ENCODE measurements around the gene PNMA6F. TPM values are rescaled to one million over a fixed set of nuclear protein-coding genes. Genes with fewer than 3 reads are reported as not detected.

The PNMA6F gene
- total and polyA plus RNA-seq, 4 donors = 1.4 to 8.9 (median 5.5) TPM

DNA sequence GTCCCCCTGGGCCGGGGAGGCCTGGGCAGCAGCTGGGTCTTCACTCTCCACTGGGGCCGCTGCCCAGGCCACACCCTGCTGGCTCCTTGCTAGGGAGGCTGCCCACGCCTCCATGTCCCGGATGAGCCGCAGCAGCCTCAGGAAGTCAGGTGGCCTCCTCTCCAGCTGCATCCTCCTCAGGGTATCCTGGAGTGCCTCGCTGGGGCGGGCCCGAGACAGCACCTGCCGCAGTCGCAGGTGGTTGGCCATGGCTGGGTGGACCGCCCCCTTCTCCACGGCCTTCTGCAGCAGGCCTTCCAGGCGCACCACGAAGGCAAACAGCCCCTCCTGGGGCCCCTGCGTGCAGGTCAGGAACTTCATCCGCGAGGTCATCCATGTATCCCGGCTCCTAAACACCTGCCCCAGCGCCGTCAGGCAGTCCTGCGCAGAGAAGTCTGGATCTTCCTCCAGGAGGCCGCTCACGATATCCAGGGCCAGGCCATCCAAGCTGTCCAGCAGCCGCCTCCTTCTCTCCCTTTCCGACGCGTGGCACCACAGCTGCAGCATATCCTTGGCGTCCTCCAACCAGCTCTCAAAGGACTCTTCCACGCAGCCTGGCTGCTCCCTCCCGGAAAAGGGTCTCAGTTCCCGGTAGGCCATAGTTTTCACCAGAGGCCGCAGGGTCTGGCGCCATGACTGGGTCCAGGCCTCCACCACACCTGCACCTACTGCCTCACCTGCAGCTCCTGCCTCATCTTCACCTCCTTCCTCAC, 2.1 kb downstream of the PNMA6F start:
- 85% methylated on average over 32 of the region's 33 CpGs for WGBS (ENCODE audit: insufficient coverage)
- peaks cover 5% of the 10 kb centered on the region for H3K4me1 ChIP-seq (ENCODE audit: control insufficient read depth, insufficient read depth, low read length)
- no peaks in the 10 kb centered on the region for H3K27me3 ChIP-seq (ENCODE audit: control insufficient read depth, insufficient read depth, low read length)
- H3K36me3 ChIP-seq (ENCODE audit: control insufficient read depth, insufficient read depth, low read length) = peaks cover 7% of the 10 kb centered on the region
- peaks cover 1% of the 10 kb centered on the region for H3K9me3 ChIP-seq (ENCODE audit: control insufficient read depth, insufficient read depth, low read length)
- H3K4me3 ChIP-seq (ENCODE audit: low read depth, low read length) = no peak overlapping the region
- DNase-seq (ENCODE audit: low read depth in 4 of 6, low spot score in 6 of 6) = no peak
- H3K27ac ChIP-seq (ENCODE audit: low read depth, low read length) = no peak overlapping the region

- Histone ChIP-seq H3K36me3 (ENCODE audit: control insufficient read depth, insufficient read depth, low read length) (peaks cover 7% of the 10 kb centered on the region), H3K27ac (ENCODE audit: low read depth, low read length) (no peak overlapping the region), H3K4me1 (ENCODE audit: control insufficient read depth, insufficient read depth, low read length) (peaks cover 5% of the 10 kb centered on the region), H3K9me3 (ENCODE audit: control insufficient read depth, insufficient read depth, low read length) (peaks cover 1% of the 10 kb centered on the region), H3K27me3 (ENCODE audit: control insufficient read depth, insufficient read depth, low read length) (no peaks in the 10 kb centered on the region), H3K4me3 (ENCODE audit: low read depth, low read length) (no peak overlapping the region)
- no peak for DNase-seq (ENCODE audit: low read depth in 4 of 6, low spot score in 6 of 6)
- WGBS (ENCODE audit: insufficient coverage) = 67% methylated on average over 5 of the region's 7 CpGs
These were observed 2.8 kb downstream of the PNMA6F start for GRCh38 chrX:153318811-153319210.

- H3K9me3 ChIP-seq (ENCODE audit: control insufficient read depth, insufficient read depth, low read length) = peaks cover 1% of the 10 kb centered on the region
- 88% methylated on average over 12 of the region's 20 CpGs for WGBS (ENCODE audit: insufficient coverage)
- no peak overlapping the region for H3K4me3 ChIP-seq (ENCODE audit: low read depth, low read length)
- peaks cover 7% of the 10 kb centered on the region for H3K36me3 ChIP-seq (ENCODE audit: control insufficient read depth, insufficient read depth, low read length)
- H3K27me3 ChIP-seq (ENCODE audit: control insufficient read depth, insufficient read depth, low read length) = no peaks in the 10 kb centered on the region
- H3K27ac ChIP-seq (ENCODE audit: low read depth, low read length) = no peak overlapping the region
- no peak for DNase-seq (ENCODE audit: low read depth in 4 of 6, low spot score in 6 of 6)
- peaks cover 5% of the 10 kb centered on the region for H3K4me1 ChIP-seq (ENCODE audit: control insufficient read depth, insufficient read depth, low read length)
These were observed 3.4 kb downstream of the PNMA6F start for GRCh38 chrX:153317996-153318722.

- Histone ChIP-seq H3K9me3 (ENCODE audit: control insufficient read depth, insufficient read depth, low read length) (peaks cover 1% of the 10 kb centered on the region), H3K4me1 (ENCODE audit: control insufficient read depth, insufficient read depth, low read length) (peaks cover 5% of the 10 kb centered on the region), H3K4me3 (ENCODE audit: low read depth, low read length) (no peak overlapping the region), H3K36me3 (ENCODE audit: control insufficient read depth, insufficient read depth, low read length) (peaks cover 7% of the 10 kb centered on the region), H3K27ac (ENCODE audit: low read depth, low read length) (no peak overlapping the region), H3K27me3 (ENCODE audit: control insufficient read depth, insufficient read depth, low read length) (no peaks in the 10 kb centered on the region)
- 77% methylated on average over 6 of the region's 8 CpGs for WGBS (ENCODE audit: insufficient coverage)
- no peak for DNase-seq (ENCODE audit: low read depth in 4 of 6, low spot score in 6 of 6)
These were observed 4.3 kb downstream of the PNMA6F start for GRCh38 chrX:153317306-153317705.

DNA sequence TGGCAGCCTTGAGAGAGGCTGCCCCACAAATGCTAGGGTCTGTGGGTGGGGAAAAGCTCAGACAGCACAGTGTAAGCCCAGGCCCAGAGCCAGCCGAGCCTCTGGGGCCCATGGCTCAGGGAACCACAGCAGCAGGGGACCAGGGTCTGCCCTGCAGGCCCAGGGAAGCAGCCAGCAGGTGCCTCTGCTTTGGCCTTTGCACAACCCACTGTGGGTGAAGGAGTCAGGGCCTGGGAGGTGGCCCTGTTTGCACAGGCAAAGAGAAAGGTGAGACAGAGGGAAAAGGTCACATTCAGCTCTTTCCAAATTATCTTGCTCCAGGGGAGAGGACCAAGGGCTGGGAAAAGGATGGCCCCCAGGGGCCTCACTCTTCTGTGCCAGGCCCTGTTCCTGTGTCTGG, 8.7 kb downstream of the PNMA6F start:
- peaks cover 4% of the 10 kb centered on the region for H3K4me1 ChIP-seq (ENCODE audit: control insufficient read depth, insufficient read depth, low read length)
- WGBS (ENCODE audit: insufficient coverage) = 60% methylated on average over 1 of the region's 1 CpG
- no peaks in the 10 kb centered on the region for H3K36me3 ChIP-seq (ENCODE audit: control insufficient read depth, insufficient read depth, low read length)
- H3K9me3 ChIP-seq (ENCODE audit: control insufficient read depth, insufficient read depth, low read length) = no peaks in the 10 kb centered on the region
- H3K27me3 ChIP-seq (ENCODE audit: control insufficient read depth, insufficient read depth, low read length) = no peaks in the 10 kb centered on the region
- H3K4me3 ChIP-seq (ENCODE audit: low read depth, low read length) = no peak overlapping the region
- DNase-seq (ENCODE audit: low read depth in 4 of 6, low spot score in 6 of 6) = no peak
- H3K27ac ChIP-seq (ENCODE audit: low read depth, low read length) = no peak overlapping the region

GRCh38 chrX:153312041-153312440, 9.5 kb downstream of the PNMA6F start:
- WGBS (ENCODE audit: insufficient coverage) = 75% methylated on average over 5 of the region's 5 CpGs
- no peak overlapping the region for H3K4me3 ChIP-seq (ENCODE audit: low read depth, low read length)
- DNase-seq (ENCODE audit: low read depth in 4 of 6, low spot score in 6 of 6) = no peak
- H3K27me3 ChIP-seq (ENCODE audit: control insufficient read depth, insufficient read depth, low read length) = no peaks in the 10 kb centered on the region
- H3K36me3 ChIP-seq (ENCODE audit: control insufficient read depth, insufficient read depth, low read length) = no peaks in the 10 kb centered on the region
- peaks cover 4% of the 10 kb centered on the region for H3K4me1 ChIP-seq (ENCODE audit: control insufficient read depth, insufficient read depth, low read length)
- no peak overlapping the region for H3K27ac ChIP-seq (ENCODE audit: low read depth, low read length)
- H3K9me3 ChIP-seq (ENCODE audit: control insufficient read depth, insufficient read depth, low read length) = no peaks in the 10 kb centered on the region

GRCh38 chrX:153310901-153311300, 10.7 kb downstream of the PNMA6F start:
- Histone ChIP-seq H3K27ac (ENCODE audit: low read depth, low read length) (no peak overlapping the region), H3K4me3 (ENCODE audit: low read depth, low read length) (no peak overlapping the region), H3K36me3 (ENCODE audit: control insufficient read depth, insufficient read depth, low read length) (no peaks in the 10 kb centered on the region), H3K9me3 (ENCODE audit: control insufficient read depth, insufficient read depth, low read length) (no peaks in the 10 kb centered on the region), H3K27me3 (ENCODE audit: control insufficient read depth, insufficient read depth, low read length) (no peaks in the 10 kb centered on the region), H3K4me1 (ENCODE audit: control insufficient read depth, insufficient read depth, low read length) (peaks cover 4% of the 10 kb centered on the region)
- DNase-seq (ENCODE audit: low read depth in 4 of 6, low spot score in 6 of 6) = no peak
- WGBS (ENCODE audit: insufficient coverage) = 74% methylated on average over 9 of the region's 9 CpGs

DNA sequence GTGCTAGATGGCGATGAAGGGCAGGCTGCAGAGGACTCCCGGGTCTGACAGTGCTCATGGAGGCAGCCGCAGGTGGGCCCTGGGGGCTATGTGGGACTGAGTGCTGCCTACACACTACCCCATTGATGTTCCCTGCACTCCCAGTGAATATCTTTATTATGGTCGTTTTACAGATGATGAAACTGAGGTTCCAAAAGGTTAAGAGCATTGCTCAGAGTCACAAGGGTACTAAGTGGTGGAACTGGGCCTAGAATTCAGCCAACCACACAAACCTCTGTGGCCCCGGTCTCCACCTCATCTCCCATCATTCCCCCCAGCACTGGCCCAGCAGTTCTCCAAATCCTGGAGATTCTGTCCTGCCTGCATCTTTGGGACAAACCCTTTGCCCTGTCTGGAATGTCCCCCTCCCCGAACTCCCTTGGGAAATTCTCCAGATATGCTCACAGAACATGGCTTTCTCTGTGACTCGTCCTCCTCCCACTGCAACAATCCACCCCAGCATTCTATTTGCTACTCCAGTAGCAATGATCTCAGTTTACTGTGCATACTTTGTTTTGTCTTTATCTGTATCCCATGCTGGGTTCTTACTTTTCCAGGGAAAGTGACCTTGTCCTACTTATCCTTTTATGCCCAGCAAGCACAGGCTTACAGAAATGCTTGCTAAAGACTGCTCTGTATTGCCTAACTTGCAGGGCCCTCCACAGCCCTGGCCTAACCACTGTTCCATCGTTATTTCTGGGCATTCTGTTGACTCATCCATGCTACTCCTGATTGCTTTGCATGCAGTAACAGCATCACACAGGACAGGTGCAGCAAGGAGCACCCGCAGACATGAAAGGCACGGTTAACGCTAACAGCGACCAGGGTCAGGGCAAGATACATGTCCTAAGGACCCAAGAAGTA, 14.0 kb downstream of the PNMA6F start:
- Histone ChIP-seq H3K9me3 (ENCODE audit: control insufficient read depth, insufficient read depth, low read length) (no peaks in the 10 kb centered on the region), H3K36me3 (ENCODE audit: control insufficient read depth, insufficient read depth, low read length) (no peaks in the 10 kb centered on the region), H3K4me1 (ENCODE audit: control insufficient read depth, insufficient read depth, low read length) (peaks cover 4% of the 10 kb centered on the region), H3K4me3 (ENCODE audit: low read depth, low read length) (no peak overlapping the region), H3K27ac (ENCODE audit: low read depth, low read length) (no peak overlapping the region), H3K27me3 (ENCODE audit: control insufficient read depth, insufficient read depth, low read length) (no peaks in the 10 kb centered on the region)
- WGBS (ENCODE audit: insufficient coverage) = 70% methylated on average over 10 of the region's 12 CpGs
- DNase-seq (ENCODE audit: low read depth in 4 of 6, low spot score in 6 of 6) = no peak

- Histone ChIP-seq H3K4me1 (ENCODE audit: control insufficient read depth, insufficient read depth, low read length) (peaks cover 4% of the 10 kb centered on the region), H3K4me3 (ENCODE audit: low read depth, low read length) (no peak overlapping the region), H3K27ac (ENCODE audit: low read depth, low read length) (no peak overlapping the region), H3K27me3 (ENCODE audit: control insufficient read depth, insufficient read depth, low read length) (no peaks in the 10 kb centered on the region), H3K9me3 (ENCODE audit: control insufficient read depth, insufficient read depth, low read length) (no peaks in the 10 kb centered on the region), H3K36me3 (ENCODE audit: control insufficient read depth, insufficient read depth, low read length) (no peaks in the 10 kb centered on the region)
- 74% methylated on average over 15 of the region's 17 CpGs for WGBS (ENCODE audit: insufficient coverage)
- DNase-seq (ENCODE audit: low read depth in 4 of 6, low spot score in 6 of 6) = no peak
These were observed 14.9 kb downstream of the PNMA6F start for GRCh38 chrX:153306527-153307115.
